Mucosa of descending colon (tissue), 3 donors: ENCODE results near the gene AQP4. TPM values are rescaled to one million over a fixed set of nuclear protein-coding genes. Genes with fewer than 3 reads are reported as not detected.

Source experiments
- ATAC-seq: fragments of 200-7000 bp; cut with Tn5 transposase; one replicate; pipeline ENCODE4 v1.9.1; 2020; ENCODE audit warnings: mild to moderate bottlenecking, moderate library complexity
- DNase-seq, 3 donors: peaks; one replicate each; pipeline ENCODE4 v3.0.0-alpha.2; 2020
- H3K36me3 ChIP-seq: fragments of 200-600 bp; one replicate; pipeline ENCODE4 v1.8.0; 2021; ENCODE audit warnings: low read depth, mild to moderate bottlenecking
- H3K4me1 ChIP-seq: fragments of 200-600 bp; one replicate; pipeline ENCODE4 v1.8.0; 2021; ENCODE audit warnings: low read depth, mild to moderate bottlenecking
- H3K4me3 ChIP-seq: fragments of 200-600 bp; one replicate; pipeline ENCODE4 v1.8.0; 2021; ENCODE audit warnings: mild to moderate bottlenecking
- H3K9me3 ChIP-seq: fragments of 200-600 bp; one replicate; pipeline ENCODE4 v1.8.0; 2021; ENCODE audit warnings: mild to moderate bottlenecking
- intact Hi-C, 2 donors: fragments of 100-400 bp; cut with DNase I in 1 of 2; cut with micrococcal nuclease in 1 of 2; formaldehyde crosslinking; loops; one replicate each; pipeline versions ENCODE4 v1.11.0 to v1.11.1; 2022; cut with DNase I, micrococcal nuclease
- total RNA-seq, 3 donors: library from RNA; stranded (reverse); fragmentation: NEBNext Ultra II Directional in 2 of 3; extraction: Animal tissue kit (Norgen Biotek cat#: 25700) in 2 of 3; gene quantifications; one replicate each; pipeline versions ENCODE4 v1.2.1 to v1.2.4, GENCODE V29; 2021 to 2023
- TF ChIP-seq, protein P1 (sequence below): fragments of 200-600 bp; IDR thresholded peaks from one replicate; pipeline ENCODE4 v1.8.0; 2022; ENCODE audit warnings: antibody characterized with exemption, mild to moderate bottlenecking
- donor health status: DM: no; HTN: no; CAD: no; lungs with moderate emphysema.
- donor health status: DM: no; HTN: no; CAD: no.
- donor health status: DM: no; HTN: yes; CAD: no.

The AQP4 gene
- total RNA-seq, 3 donors from 2014 or later = 0.10 to 0.63 TPM; not detected in 1

DNA sequence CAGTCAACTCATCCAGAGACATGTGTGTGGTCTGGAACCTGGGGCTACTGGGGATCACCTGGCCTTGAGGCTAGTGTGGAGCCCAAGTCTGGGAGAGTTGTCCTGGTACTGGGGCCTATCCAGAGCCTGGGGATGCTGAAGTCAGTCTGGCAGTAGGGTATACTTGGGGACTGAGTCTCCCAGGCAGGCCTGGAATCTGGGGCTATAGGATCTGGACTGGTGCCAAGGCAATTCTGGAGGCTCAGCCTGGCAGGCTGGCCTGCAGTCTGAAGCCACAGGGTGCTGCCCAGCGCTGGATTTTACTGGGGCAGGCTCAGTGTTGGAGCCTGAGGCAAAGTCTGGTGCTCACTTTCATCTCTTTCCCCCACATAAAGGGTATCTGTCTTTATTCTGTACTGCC is 46.5 kb downstream of the AQP4 start:
- Histone ChIP-seq H3K9me3 (peaks cover 5% of the 10 kb centered on the region), H3K4me3 (no peak overlapping the region), H3K4me1 (no peaks in the 10 kb centered on the region), H3K36me3 (no peaks in the 10 kb centered on the region)
- TF ChIP-seq, protein P1, sequence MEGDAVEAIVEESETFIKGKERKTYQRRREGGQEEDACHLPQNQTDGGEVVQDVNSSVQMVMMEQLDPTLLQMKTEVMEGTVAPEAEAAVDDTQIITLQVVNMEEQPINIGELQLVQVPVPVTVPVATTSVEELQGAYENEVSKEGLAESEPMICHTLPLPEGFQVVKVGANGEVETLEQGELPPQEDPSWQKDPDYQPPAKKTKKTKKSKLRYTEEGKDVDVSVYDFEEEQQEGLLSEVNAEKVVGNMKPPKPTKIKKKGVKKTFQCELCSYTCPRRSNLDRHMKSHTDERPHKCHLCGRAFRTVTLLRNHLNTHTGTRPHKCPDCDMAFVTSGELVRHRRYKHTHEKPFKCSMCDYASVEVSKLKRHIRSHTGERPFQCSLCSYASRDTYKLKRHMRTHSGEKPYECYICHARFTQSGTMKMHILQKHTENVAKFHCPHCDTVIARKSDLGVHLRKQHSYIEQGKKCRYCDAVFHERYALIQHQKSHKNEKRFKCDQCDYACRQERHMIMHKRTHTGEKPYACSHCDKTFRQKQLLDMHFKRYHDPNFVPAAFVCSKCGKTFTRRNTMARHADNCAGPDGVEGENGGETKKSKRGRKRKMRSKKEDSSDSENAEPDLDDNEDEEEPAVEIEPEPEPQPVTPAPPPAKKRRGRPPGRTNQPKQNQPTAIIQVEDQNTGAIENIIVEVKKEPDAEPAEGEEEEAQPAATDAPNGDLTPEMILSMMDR = no peak
- intact Hi-C loops = no loop called here
- ATAC-seq = no peak
- no peak for DNase-seq

DNA sequence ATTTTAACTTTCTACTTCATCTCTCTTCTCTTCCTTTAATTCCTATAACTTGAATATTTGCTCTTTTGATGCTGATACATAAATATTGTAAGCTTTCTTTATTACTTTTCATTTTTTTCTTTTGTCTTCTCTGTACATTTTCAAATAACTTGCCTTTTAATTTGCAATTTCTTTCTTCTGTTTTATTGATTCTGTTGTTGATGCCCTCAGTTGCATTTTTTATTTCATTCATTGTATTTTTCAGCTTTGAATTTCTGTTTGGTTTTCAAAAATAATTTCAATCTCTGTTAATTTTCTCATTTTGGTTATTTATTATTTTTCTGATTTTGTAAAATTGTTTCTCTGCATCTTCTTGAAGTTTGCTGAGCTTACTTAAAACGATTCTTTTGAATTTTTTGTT is 47.0 kb downstream of the AQP4 start:
- intact Hi-C loops = no loop called here
- Histone ChIP-seq H3K36me3 (no peaks in the 10 kb centered on the region), H3K9me3 (peaks cover 5% of the 10 kb centered on the region), H3K4me1 (no peaks in the 10 kb centered on the region), H3K4me3 (no peak overlapping the region)
- ATAC-seq = no peak
- DNase-seq = no peak
- TF ChIP-seq, protein P1 = no peak

DNA sequence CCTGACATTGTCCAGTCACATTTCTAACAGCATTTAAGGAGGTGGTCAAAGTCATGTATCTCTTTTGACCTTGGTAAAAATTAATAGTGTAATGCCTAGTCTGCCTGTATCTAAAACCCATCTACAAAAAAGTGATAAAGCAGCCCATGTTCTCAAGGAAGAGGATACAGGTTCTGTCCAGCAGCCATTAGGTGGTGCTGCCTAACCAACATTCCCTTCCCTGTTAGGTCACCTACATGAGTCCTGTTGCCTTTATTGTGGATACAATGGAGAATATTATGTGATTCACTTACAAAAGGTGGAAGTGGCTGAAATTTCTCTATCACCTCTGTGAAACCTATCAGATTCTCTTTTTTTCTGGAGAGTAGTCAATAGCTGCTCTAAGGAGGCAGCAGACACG is 52.5 kb downstream of the AQP4 start:
- Histone ChIP-seq H3K4me3 (no peak overlapping the region), H3K9me3 (peaks cover 1% of the 10 kb centered on the region), H3K4me1 (no peaks in the 10 kb centered on the region), H3K36me3 (no peaks in the 10 kb centered on the region)
- ATAC-seq (peak; percentile 55), DNase-seq (peak in 2 of 3 donors; percentile 33 to 68)
- TF ChIP-seq, protein P1 = no peak
- intact Hi-C loops = no loop called here

DNA sequence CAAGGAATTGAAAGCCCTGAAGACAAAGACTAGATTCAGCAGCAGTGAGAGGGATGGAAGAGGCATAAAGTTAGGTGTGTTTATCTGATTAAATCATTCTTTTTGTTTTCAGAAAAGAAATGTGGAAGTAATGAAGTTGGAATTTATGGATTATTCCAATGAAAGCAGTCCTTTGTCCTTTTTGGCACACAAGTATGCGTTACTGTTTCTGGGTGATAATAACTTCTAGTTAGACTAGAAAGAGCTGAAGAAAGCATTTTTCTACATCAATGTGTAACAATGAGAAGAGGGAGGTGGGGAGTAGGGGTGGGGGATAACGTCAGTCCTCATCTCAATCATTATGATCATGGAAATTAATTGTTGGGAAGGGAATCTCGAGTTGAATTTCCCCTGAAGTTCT is 53.0 kb downstream of the AQP4 start:
- no peaks in the 10 kb centered on the region for H3K9me3 ChIP-seq
- H3K36me3 ChIP-seq = no peaks in the 10 kb centered on the region
- ATAC-seq (no peak), DNase-seq (no peak)
- no peak overlapping the region for H3K4me3 ChIP-seq
- intact Hi-C loops = no loop called here
- H3K4me1 ChIP-seq = no peaks in the 10 kb centered on the region
- TF ChIP-seq, protein P1 = no peak

DNA sequence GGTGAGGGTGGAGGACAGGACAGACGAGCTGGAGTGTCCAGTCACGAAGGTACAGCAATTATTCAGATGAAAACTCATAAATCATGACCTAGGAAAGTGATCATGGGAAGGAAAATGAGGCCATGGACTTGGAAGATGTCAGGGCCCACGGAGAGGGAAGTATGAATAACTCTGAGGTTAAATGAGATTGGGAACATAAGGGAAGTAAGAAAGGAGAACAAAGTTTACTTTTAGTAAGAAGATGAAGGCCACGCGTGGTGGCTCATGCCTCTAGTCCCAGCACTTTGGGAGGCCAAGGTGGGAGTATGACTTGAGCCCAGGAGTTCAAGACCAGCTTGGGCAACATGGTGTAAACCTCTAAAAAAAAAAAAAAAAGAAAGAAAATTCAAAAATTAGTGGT is 56.2 kb downstream of the AQP4 start:
- ATAC-seq (no peak), DNase-seq (no peak)
- TF ChIP-seq, protein P1 = no peak
- Histone ChIP-seq H3K9me3 (no peaks in the 10 kb centered on the region), H3K36me3 (no peaks in the 10 kb centered on the region), H3K4me3 (no peak overlapping the region), H3K4me1 (no peaks in the 10 kb centered on the region)
- intact Hi-C loops = no loop called here

DNA sequence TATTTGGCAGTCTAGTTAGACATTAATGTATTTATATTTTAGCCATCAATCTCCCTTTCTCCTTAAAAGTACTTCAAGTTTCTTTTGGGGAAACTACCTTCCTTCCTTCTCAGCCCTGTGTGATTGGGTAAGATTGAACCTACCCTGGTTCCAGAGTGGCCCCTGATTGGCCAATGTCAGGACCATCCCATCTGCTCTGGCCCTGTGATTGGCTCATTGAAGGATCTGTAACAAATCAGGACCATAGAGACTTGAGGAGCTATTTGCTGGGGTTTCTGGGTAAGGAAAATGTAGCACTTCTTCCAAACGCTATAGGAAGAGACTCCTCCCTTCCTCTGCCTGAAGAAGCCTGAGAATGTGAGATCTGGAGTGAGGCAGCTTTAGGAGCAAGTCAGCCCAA is 59.3 kb downstream of the AQP4 start:
- TF ChIP-seq, protein P1 = no peak
- intact Hi-C loops = no loop called here
- H3K36me3 ChIP-seq = no peaks in the 10 kb centered on the region
- DNase-seq (no peak), ATAC-seq (no peak)
- H3K9me3 ChIP-seq = no peaks in the 10 kb centered on the region
- no peak overlapping the region for H3K4me3 ChIP-seq
- H3K4me1 ChIP-seq = no peaks in the 10 kb centered on the region
